Skeletal muscle tissue (tissue), 4 donors: ENCODE data around the gene LRFN2. TPM values are rescaled to one million over a fixed set of nuclear protein-coding genes. Genes with fewer than 3 reads are reported as not detected.

Experiments used
- H3K27ac ChIP-seq: one replicate; pipeline ENCODE4 v1.7.0; 2013; ENCODE audit warnings: mild to moderate bottlenecking, low read depth, low read length, inconsistent platforms
- H3K27me3 ChIP-seq, 3 donors: one replicate each; pipeline ENCODE4 v1.7.0; 2013; ENCODE audit warnings: low read length in 3 of 3; ENCODE audit not compliant: control insufficient read depth in 3 of 3, insufficient read depth in 3 of 3
- H3K36me3 ChIP-seq, 3 donors: one replicate each; pipeline ENCODE4 v1.7.0; 2013; ENCODE audit warnings: low read length in 3 of 3; ENCODE audit not compliant: control insufficient read depth in 3 of 3, insufficient read depth in 3 of 3
- H3K4me1 ChIP-seq, 3 donors: one replicate each; pipeline ENCODE4 v1.7.0; 2013; ENCODE audit warnings: low read length in 3 of 3, mild to moderate bottlenecking in 3 of 3; ENCODE audit not compliant: control insufficient read depth in 3 of 3, insufficient read depth in 3 of 3
- H3K4me3 ChIP-seq, 3 donors: one replicate each; pipeline ENCODE4 v1.7.0; 2013; ENCODE audit warnings: low read length in 3 of 3
- H3K9ac ChIP-seq, 3 donors: one replicate each; pipeline ENCODE4 v1.7.0; 2013; ENCODE audit warnings: low read length in 3 of 3, mild to moderate bottlenecking in 3 of 3, moderate library complexity in 2 of 3, low read depth in 1 of 3
- H3K9me3 ChIP-seq, 3 donors: one replicate each; pipeline ENCODE4 v1.7.0; 2013; ENCODE audit warnings: low read length in 3 of 3; ENCODE audit not compliant: control insufficient read depth in 3 of 3
- total RNA-seq: library from RNA; depleted of rRNA; stranded (reverse); fragments of >200 nt; gene quantifications from one replicate; pipeline ENCODE4 v1.2.3, GENCODE V29; 2014
- donor health status: Osteomylitis.

Gene LRFN2
- total RNA-seq, 1 donor from 2014 or later = not detected

DNA sequence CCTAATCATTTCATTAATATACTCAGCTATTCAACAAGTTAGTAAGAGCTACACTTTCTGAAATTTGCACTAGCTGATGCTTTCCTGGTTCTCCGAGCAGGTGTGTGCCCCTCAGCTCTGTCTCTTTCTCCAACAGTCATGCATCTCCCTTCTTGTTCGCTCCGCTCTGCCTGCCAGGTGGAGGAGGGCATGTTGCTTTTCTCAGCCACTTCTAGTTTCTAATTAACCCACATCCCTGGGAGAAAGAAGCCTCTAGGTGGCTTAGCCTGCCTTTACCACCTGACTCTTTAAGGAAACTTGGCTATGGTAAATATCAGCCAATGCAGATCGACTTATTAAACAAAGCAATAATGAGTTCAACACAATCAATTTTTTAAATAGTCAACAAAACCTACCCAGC lies 34.2 kb downstream of the LRFN2 start:
- Histone ChIP-seq H3K27ac (no peak overlapping the region), H3K4me1 (no peaks in the 10 kb centered on the region), H3K4me3 (no peak overlapping the region), H3K9ac (no peak overlapping the region), H3K36me3 (no peaks in the 10 kb centered on the region), H3K27me3 (peaks cover 0 to 7% (median 3%) of the 10 kb centered on the region in 3 donors), H3K9me3 (no peaks in the 10 kb centered on the region)

DNA sequence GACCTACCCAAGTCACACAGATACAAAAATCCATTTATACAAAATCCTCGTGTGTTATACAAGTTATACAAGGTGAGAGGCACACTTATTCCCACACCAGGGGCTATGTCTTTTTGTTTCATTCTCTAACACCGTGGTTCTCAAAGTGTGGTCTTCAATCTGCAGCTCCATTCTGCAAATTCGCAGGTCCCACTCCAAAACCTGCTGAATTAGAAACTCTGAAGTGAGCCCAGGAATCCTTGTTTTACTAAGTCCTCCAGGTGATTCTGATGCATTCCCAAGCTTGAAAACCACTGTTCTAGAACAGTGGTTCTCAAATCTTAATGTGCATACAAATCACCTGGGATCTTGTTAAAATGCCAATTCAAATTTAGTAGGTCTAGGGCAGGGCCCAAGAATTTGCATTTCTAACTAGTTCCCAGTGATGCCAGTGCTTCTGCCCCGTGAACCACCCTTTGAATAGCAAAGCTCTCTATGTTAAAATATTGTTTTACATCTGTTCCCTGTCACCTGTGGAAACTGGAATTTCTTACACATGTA lies 35.1 kb downstream of the LRFN2 start:
- Histone ChIP-seq H3K4me3 (no peak overlapping the region), H3K36me3 (no peaks in the 10 kb centered on the region), H3K9me3 (no peaks in the 10 kb centered on the region), H3K27ac (no peak overlapping the region), H3K4me1 (no peaks in the 10 kb centered on the region), H3K9ac (no peak overlapping the region), H3K27me3 (peaks cover 0 to 7% (median 3%) of the 10 kb centered on the region in 3 donors)

DNA sequence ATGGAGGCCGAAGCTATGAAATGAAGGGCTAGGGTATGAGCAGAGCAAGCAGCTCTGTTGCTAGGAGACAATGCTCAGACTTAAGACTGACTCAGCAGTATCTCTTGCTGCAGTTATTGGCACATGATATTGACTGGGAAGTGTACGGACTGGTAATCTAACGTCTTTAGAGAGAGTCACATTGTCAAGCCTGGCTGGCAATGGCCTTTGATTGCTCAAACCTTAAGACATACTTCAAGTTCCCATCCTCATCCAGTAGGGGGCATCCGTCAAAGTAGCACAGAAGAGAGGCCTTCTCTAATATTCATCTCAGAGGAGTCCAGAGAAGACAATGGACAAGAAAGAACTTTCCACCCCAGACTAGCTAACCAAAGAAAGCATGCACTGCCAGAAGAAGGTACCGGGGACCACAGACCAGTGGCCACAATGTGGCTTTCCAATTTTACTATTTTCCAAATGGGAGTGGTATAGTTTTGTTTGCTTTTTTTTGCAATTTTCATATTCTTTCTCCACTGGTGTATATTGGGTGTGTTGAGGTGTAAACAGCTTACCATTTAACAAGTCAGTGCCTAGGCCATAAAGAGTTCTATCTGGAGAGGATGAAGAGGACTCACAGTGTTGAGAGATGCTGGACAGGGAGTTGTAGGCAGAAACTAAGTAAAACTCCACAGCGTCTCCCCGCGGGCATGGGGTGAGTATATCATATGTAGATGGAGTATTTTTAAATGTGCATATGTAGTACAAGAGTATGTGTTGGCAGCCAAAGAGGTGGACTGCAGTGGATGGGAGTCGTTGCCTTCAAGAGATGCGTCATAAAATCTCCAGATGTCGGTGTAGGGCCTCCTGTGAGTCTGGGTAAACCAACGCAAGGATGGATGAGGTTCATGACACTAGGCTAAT lies 36.7 kb downstream of the LRFN2 start:
- Histone ChIP-seq H3K27me3 (peaks cover 0 to 3% (median 3%) of the 10 kb centered on the region in 3 donors), H3K9ac (no peak overlapping the region)

DNA sequence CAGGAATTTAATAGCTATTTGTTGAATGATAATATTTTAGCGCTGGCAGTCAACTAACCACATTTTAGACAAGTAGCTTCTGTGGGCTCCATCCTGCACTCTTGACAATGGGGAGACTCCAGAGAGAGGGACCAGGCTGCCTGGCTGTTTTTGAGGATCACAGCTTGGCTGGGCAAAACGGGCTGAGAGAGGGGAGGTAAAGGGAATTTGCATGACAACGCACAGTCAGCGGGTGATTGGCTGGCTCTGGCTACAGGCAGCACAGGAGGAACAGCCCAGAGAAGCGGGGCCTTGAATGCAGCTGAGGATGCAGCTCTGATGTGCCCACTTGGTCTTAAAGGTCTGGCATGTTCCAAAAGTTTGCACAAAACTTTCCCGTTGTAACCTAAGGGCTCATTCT lies 41.2 kb downstream of the LRFN2 start:
- no peaks in the 10 kb centered on the region for H3K36me3 ChIP-seq
- H3K4me3 ChIP-seq = no peak overlapping the region
- H3K9ac ChIP-seq = no peak overlapping the region
- H3K27ac ChIP-seq = no peak overlapping the region
- no peaks in the 10 kb centered on the region for H3K9me3 ChIP-seq
- no peaks in the 10 kb centered on the region for H3K4me1 ChIP-seq
- peaks cover 3 to 4% (median 4%) of the 10 kb centered on the region in 3 donors for H3K27me3 ChIP-seq

More for the DNA sequence above, 36.7 kb downstream of the LRFN2 start:
- Histone ChIP-seq H3K9me3 (no peaks in the 10 kb centered on the region), H3K4me3 (no peak overlapping the region), H3K27ac (no peak overlapping the region), H3K4me1 (no peaks in the 10 kb centered on the region), H3K36me3 (no peaks in the 10 kb centered on the region)

DNA sequence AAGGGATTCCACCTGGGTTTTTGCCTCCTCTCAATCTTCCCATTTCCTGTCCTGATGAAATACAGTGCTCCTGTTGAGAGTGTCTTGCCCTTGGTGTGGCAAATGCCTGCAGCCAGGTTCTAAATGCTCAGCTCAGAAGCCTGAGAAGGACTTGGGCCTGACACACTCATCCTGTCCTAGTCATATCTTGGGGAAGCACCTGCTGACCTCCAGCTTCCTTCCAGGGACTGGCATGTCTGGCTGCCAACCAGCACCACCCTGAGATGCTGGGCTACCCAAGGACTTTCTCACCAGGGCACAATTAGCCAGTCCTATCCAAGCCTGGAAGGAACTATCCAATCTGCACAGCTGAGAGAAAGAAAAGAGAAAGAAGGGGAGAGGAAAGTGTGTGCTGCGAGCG lies 43.4 kb downstream of the LRFN2 start:
- no peak overlapping the region for H3K9ac ChIP-seq
- H3K27ac ChIP-seq = no peak overlapping the region
- H3K4me3 ChIP-seq = no peak overlapping the region
- H3K9me3 ChIP-seq = no peaks in the 10 kb centered on the region
- peaks cover 3 to 12% (median 8%) of the 10 kb centered on the region in 3 donors for H3K27me3 ChIP-seq
- no peaks in the 10 kb centered on the region for H3K36me3 ChIP-seq
- H3K4me1 ChIP-seq = no peaks in the 10 kb centered on the region

DNA sequence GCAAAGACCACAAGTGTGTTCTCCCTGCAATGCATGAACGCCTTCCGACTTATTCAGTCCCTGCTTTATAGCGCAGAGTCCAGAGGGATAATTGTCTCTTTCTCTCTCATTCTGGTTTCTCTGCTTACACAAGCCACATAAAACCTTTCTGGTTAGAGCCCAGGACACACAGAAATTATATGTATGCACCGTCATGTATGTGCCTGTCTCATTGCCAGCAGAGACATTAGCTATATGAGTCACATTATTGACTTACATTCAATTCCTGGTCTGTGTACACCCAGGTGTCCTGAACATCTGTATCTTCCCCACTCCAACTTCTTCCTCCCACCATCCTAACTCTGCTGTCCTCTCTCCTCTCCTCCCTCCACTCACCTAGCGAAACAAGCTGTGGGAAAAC lies 44.0 kb downstream of the LRFN2 start:
- Histone ChIP-seq H3K27me3 (peaks cover 3 to 12% (median 8%) of the 10 kb centered on the region in 3 donors), H3K27ac (no peak overlapping the region), H3K4me1 (no peaks in the 10 kb centered on the region), H3K36me3 (no peaks in the 10 kb centered on the region), H3K9me3 (no peaks in the 10 kb centered on the region), H3K9ac (no peak overlapping the region), H3K4me3 (no peak overlapping the region)

DNA sequence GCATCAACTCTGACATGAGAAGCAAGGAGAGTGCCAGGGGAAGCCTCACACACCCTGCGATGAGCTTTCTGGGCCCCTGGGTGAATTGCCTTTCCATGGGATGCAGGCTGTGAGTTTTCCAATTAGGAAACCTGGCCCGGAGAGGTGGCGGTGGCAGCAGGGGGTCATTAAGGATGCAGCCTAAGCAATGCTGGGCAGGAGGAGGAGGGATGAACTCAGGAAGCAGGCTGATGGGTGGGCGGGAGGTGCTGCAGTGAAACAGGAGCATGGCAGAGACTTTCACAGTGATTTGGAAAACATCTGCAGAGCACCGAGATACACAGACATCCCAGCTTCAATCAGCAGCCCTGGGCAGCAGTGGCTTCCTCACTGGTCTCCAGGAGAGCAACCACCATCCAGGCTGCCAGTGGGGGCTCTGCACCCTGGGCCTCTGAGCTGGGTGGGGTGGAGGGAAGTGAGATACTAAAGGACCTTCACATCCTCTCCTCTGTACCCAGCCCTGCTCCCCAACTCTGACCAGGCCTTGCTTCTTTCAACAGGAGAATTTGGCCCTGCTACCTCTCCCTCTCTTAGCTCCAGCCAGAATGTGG lies 44.9 kb downstream of the LRFN2 start:
- Histone ChIP-seq H3K9ac (no peak overlapping the region), H3K36me3 (no peaks in the 10 kb centered on the region), H3K9me3 (no peaks in the 10 kb centered on the region), H3K27me3 (peaks cover 3 to 12% (median 8%) of the 10 kb centered on the region in 3 donors), H3K27ac (no peak overlapping the region), H3K4me1 (no peaks in the 10 kb centered on the region), H3K4me3 (no peak overlapping the region)

DNA sequence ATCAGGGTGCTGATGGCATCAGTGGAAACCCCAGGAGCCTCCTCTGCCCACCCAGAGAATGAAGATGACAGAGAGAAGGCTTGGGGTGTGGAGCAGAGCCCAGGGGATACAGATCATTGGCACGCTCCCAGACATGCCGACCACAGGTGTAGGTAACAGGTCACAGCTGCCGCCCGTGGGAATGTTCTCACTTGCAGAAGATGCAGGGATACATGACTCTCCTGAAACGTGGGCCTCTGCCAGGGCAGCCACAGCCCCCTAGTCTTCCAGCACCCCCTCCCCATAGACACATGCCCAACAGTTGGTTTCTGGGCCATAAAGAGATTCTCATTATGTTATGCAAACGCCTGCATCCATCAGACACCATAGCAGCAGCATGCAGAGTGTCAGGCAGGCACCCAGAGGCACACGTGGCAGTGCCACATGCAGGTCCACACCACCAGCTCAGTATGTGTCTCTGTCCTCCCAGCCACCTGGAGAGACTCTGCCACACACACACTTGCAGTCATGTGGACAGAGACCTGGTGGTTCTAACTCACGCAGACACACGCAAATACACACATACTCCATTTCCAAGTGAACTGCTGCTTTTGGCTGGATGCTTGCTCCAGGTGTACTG lies 45.5 kb downstream of the LRFN2 start:
- no peak overlapping the region for H3K4me3 ChIP-seq
- H3K9me3 ChIP-seq = no peaks in the 10 kb centered on the region
- no peak overlapping the region for H3K27ac ChIP-seq
- H3K27me3 ChIP-seq = peaks cover 3 to 12% (median 8%) of the 10 kb centered on the region in 3 donors
- H3K36me3 ChIP-seq = no peaks in the 10 kb centered on the region
- no peaks in the 10 kb centered on the region for H3K4me1 ChIP-seq
- no peak overlapping the region for H3K9ac ChIP-seq

DNA sequence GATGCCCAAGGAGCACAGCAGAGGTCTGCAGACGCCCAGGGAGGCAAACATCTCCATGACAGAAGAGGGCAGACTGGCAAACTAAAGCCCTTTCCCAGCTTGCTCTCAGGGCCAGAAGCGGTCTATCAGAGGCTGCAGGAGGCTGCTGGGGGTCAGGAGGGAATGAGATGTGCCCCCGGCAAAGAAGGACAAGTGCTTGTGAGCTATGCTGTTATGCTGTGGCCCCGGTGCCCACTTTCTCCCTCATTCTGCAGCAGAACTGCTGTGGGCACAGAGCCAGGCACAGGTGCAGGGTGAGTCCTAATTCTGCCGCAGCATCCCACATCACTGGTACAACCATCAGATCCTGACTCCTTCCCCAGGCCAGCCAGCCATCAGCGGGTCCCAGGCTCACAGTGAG lies 46.4 kb downstream of the LRFN2 start:
- peaks cover 3 to 16% (median 8%) of the 10 kb centered on the region in 3 donors for H3K27me3 ChIP-seq
- H3K9ac ChIP-seq = no peak overlapping the region
- H3K4me3 ChIP-seq = no peak overlapping the region

More for the DNA sequence above, 46.4 kb downstream of the LRFN2 start:
- no peaks in the 10 kb centered on the region for H3K36me3 ChIP-seq
- no peaks in the 10 kb centered on the region for H3K9me3 ChIP-seq
- H3K4me1 ChIP-seq = no peaks in the 10 kb centered on the region
- no peak overlapping the region for H3K27ac ChIP-seq
